ENCODE results near the gene ALDH8A1. TPM values are rescaled to one million over a fixed set of nuclear protein-coding genes. Genes with fewer than 3 reads are reported as not detected.

The ALDH8A1 gene
- total RNA-seq (under 1 TPM in 3 of 4 donors, not detected in 1; 0.13 to 0.59 (median 0.40) TPM), polyA plus RNA-seq (under 1 TPM; 0.44 to 0.97 (median 0.49) TPM)
- long read RNA-seq, donor 1, result 0 reads
- long read RNA-seq, donor 2, result 0 reads

- intact Hi-C loops (cut with DNase I), result no loop called here
- TF ChIP-seq, protein P1, sequence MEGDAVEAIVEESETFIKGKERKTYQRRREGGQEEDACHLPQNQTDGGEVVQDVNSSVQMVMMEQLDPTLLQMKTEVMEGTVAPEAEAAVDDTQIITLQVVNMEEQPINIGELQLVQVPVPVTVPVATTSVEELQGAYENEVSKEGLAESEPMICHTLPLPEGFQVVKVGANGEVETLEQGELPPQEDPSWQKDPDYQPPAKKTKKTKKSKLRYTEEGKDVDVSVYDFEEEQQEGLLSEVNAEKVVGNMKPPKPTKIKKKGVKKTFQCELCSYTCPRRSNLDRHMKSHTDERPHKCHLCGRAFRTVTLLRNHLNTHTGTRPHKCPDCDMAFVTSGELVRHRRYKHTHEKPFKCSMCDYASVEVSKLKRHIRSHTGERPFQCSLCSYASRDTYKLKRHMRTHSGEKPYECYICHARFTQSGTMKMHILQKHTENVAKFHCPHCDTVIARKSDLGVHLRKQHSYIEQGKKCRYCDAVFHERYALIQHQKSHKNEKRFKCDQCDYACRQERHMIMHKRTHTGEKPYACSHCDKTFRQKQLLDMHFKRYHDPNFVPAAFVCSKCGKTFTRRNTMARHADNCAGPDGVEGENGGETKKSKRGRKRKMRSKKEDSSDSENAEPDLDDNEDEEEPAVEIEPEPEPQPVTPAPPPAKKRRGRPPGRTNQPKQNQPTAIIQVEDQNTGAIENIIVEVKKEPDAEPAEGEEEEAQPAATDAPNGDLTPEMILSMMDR (IDR thresholded peaks at IDR 0.05), result no peak
- WGBS, 3 donors, result 78 to 80% (median 78%) methylated on average over 4 of the region's 4 CpGs
These were observed at the start of gene ALDH8A1 for GRCh38 chr6:134949927-134950326. TSS of gene ALDH8A1 (minus strand) at chr6:134950101. CDS start at chr6:134950053, 48 bp downstream.

DNA sequence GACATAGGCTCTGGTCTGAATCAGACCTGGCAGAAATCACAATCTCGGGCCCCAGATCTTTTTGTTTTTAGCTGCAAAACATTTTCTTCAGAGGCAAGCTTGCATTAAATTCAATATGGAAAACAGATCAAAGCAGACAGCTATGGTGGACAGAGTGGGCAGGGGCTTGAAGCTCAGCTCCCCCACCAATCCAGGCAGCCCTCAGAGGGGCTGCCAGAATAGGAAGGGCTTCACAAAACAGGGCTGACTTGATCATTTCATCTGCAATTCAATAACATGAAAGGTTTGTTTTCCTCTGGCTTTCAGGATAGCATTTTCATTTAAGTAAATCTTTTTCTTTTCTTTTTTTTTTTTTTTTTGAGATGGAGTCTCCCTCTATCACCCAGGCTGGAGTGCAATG is 49.2 kb upstream of the ALDH8A1 start:
- intact Hi-C loops (cut with DNase I), result no loop called here
- Histone ChIP-seq H3K4me1 (no peaks in the 10 kb centered on the region), H3K36me3 (ENCODE audit: insufficient read depth in 1 of 2, low read depth in 1 of 2) (peaks cover 0 to 41% of the 10 kb centered on the region in 2 donors), H3K27me3 (ENCODE audit: insufficient read depth in 3 of 3, low read length in 2 of 3) (no peaks in the 10 kb centered on the region), H3K4me3 (no peak overlapping the region), H3K9me3 (no peaks in the 10 kb centered on the region), H3K27ac (no peak overlapping the region)
- TF ChIP-seq, protein P1 (IDR thresholded peaks at IDR 0.05), result no peak
- 91 to 99% (median 95%) methylated on average over 1 of the region's 1 CpG for WGBS, 3 donors
- DNase-seq (no peak), ATAC-seq (no peak)

More at GRCh38 chr6:134949927-134950326, at the start of gene ALDH8A1:
- Histone ChIP-seq H3K36me3 (ENCODE audit: insufficient read depth in 1 of 2, low read depth in 1 of 2) (no peaks in the 10 kb centered on the region), H3K4me3 (no peak within 1 kb of the TSS), H3K27me3 (ENCODE audit: insufficient read depth in 3 of 3, low read length in 2 of 3) (no peaks in the 10 kb centered on the region), H3K27ac (no peak within 1 kb of the TSS), H3K4me1 (no peaks in the 10 kb centered on the region), H3K9me3 (no peaks in the 10 kb centered on the region)
- ATAC-seq (no peak), DNase-seq (no peak)

- DNase-seq (no peak), ATAC-seq (no peak)
- Histone ChIP-seq H3K4me3 (no peak overlapping the region), H3K36me3 (ENCODE audit: insufficient read depth in 1 of 2, low read depth in 1 of 2) (peaks cover 0 to 58% of the 10 kb centered on the region in 2 donors), H3K9me3 (no peaks in the 10 kb centered on the region), H3K4me1 (no peaks in the 10 kb centered on the region), H3K27me3 (ENCODE audit: insufficient read depth in 3 of 3, low read length in 2 of 3) (no peaks in the 10 kb centered on the region), H3K27ac (no peak overlapping the region)
- TF ChIP-seq, protein P1 (IDR thresholded peaks at IDR 0.05), result no peak
- intact Hi-C loops (cut with DNase I), result no loop called here
- WGBS, 3 donors, result 90 to 94% (median 93%) methylated on average over 9 of the region's 9 CpGs
These were observed 47.5 kb upstream of the ALDH8A1 start for GRCh38 chr6:134997133-134997995.

- Histone ChIP-seq H3K4me1 (no peaks in the 10 kb centered on the region), H3K27ac (no peak overlapping the region), H3K9me3 (no peaks in the 10 kb centered on the region), H3K27me3 (ENCODE audit: insufficient read depth in 3 of 3, low read length in 2 of 3) (no peaks in the 10 kb centered on the region), H3K4me3 (no peak overlapping the region), H3K36me3 (ENCODE audit: insufficient read depth in 1 of 2, low read depth in 1 of 2) (peaks cover 0 to 67% of the 10 kb centered on the region in 2 donors)
- no peak for DNase-seq
- WGBS, 3 donors, result 93 to 98% (median 95%) methylated on average over 1 of the region's 1 CpG
- ATAC-seq, result no peak
- intact Hi-C loops (cut with DNase I), result no loop called here
- TF ChIP-seq, protein P1 (IDR thresholded peaks at IDR 0.05), result no peak
These were observed 45.6 kb upstream of the ALDH8A1 start for GRCh38 chr6:134995536-134995935.

Data from psoas muscle (tissue), 8 donors.